Activated B cell treated with CpG ODN at 0.5 μM for 24 hours (primary cell): ENCODE data around the gene FBXO24. TPM values are rescaled to one million over a fixed set of nuclear protein-coding genes. Genes with fewer than 3 reads are reported as not detected.
"Not testable (repeated sequence)": the region's sequence is repeated elsewhere in the genome, so short reads cannot be mapped to it uniquely, and the experiment has no call there.

Experiments used
- ATAC-seq: fragments of 200-7000 bp; cut with Tn5 transposase; one replicate; pipeline ENCODE4 v1.10.0; 2021; ENCODE audit warnings: low read depth, mild to moderate bottlenecking, moderate library complexity
- CTCF ChIA-PET: fragments of 350-600 bp; sonication (Branson Sonifier 250); formaldehyde crosslinking; loops from one replicate; lab custom pipeline; 2021; ENCODE audit warnings: antibody characterized with exemption; lab: Charles Lee
- POLR2A ChIA-PET: fragments of 350-600 bp; sonication (Branson Sonifier 250); formaldehyde crosslinking; loops from one replicate; lab custom pipeline; 2021; ENCODE audit warnings: antibody characterized with exemption; lab: Charles Lee
- DNase-seq: peaks from one replicate; pipeline ENCODE4 v3.0.0; 2022
- H3K27ac Mint-ChIP-seq: one replicate; pipeline ENCODE4 v1.8.0; 2020; ENCODE audit warnings: mixed read lengths
- H3K27me3 Mint-ChIP-seq: one replicate; pipeline ENCODE4 v1.8.0; 2021; ENCODE audit warnings: mixed read lengths
- H3K36me3 Mint-ChIP-seq: one replicate; pipeline ENCODE4 v1.8.0; 2021; ENCODE audit warnings: low read depth, mixed read lengths
- H3K4me1 Mint-ChIP-seq: one replicate; pipeline ENCODE4 v1.8.0; 2021; ENCODE audit warnings: mixed read lengths
- H3K4me3 Mint-ChIP-seq: one replicate; pipeline ENCODE4 v1.8.0; 2020; ENCODE audit warnings: mild to moderate bottlenecking, mixed read lengths
- H3K9me3 Mint-ChIP-seq: one replicate; pipeline ENCODE4 v1.8.0; 2020; ENCODE audit warnings: mixed read lengths
- CTCF ChIP-seq: fragments of 200-600 bp; IDR thresholded peaks from one replicate; pipeline ENCODE4 v1.8.0; 2022; ENCODE audit warnings: antibody characterized with exemption, mild to moderate bottlenecking
- intact Hi-C: fragments of 100-400 bp; cut with micrococcal nuclease; formaldehyde crosslinking; loops from one replicate; pipeline ENCODE4 v1.15.1; 2024
- total RNA-seq: library from RNA; stranded (reverse); gene quantifications from 2 replicates; pipeline ENCODE4 v1.2.3, GENCODE V29; 2022

Gene FBXO24, protein sequence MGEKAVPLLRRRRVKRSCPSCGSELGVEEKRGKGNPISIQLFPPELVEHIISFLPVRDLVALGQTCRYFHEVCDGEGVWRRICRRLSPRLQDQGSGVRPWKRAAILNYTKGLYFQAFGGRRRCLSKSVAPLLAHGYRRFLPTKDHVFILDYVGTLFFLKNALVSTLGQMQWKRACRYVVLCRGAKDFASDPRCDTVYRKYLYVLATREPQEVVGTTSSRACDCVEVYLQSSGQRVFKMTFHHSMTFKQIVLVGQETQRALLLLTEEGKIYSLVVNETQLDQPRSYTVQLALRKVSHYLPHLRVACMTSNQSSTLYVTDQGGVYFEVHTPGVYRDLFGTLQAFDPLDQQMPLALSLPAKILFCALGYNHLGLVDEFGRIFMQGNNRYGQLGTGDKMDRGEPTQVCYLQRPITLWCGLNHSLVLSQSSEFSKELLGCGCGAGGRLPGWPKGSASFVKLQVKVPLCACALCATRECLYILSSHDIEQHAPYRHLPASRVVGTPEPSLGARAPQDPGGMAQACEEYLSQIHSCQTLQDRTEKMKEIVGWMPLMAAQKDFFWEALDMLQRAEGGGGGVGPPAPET
- 0.29 and 1.9 TPM in 2 replicates for total RNA-seq

- no peaks in the 10 kb centered on the region for H3K9me3 Mint-ChIP-seq
- DNase-seq (peak; percentile 94), ATAC-seq (peak; percentile 80)
- peak within 1 kb of the TSS; percentile 96 for H3K27ac Mint-ChIP-seq
- CTCF ChIA-PET: interaction anchor here (0.9 to 3.8 kb wide), 9 partner anchors 17 to 119 kb away, joined by 3 to 23 read pairs (median 5); partner anchors contain the start of gene POP7
- H3K4me1 Mint-ChIP-seq: peaks cover 38% of the 10 kb centered on the region
- peaks cover 15% of the 10 kb centered on the region for H3K36me3 Mint-ChIP-seq
- intact Hi-C loops: loop anchor here (1.0 to 5.0 kb wide), 13 partner anchors 18 to 1444 kb away; partner anchors contain the start of genes AGFG2, GIGYF1, GNB2 and MEPCE
- no peak for TF ChIP-seq CTCF
- POLR2A ChIA-PET: interaction anchor here (0.6 to 5.4 kb wide), 50 partner anchors 9 to 1178 kb away, joined by 3 to 114 read pairs (median 6); partner anchors contain the start of genes AGFG2, BUD31, COPS6 and GIGYF1
- peak within 1 kb of the TSS; percentile 93 for H3K4me3 Mint-ChIP-seq
- H3K27me3 Mint-ChIP-seq: peaks cover 6% of the 10 kb centered on the region
Observed at GRCh38 chr7:100586266-100587025, at the start of gene FBXO24. TSS of gene FBXO24 (plus strand) at chr7:100586328. CDS start at chr7:100586626, 298 bp downstream.

DNA sequence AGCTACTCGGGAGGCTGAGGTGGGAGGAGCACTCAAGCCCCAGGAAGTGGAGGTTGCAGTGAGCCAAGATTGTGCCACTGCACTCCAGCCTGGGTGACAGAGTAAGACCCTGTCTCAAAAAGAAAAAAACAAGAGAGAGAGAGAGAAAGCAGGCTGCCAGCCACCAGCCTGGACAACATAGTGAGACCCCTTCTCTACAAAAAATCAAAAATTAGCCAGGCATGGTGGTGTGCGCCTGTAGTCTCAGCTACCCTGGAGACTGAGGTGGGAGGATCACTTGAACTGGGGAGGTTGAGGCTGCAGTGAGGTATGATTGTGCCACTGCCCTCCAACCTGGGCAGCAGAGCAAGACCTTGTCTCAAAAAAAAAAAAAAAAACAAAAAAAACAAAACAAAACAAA, 49.4 kb upstream of the FBXO24 start:
- CTCF ChIA-PET, H3K27me3 Mint-ChIP-seq, DNase-seq, H3K27ac Mint-ChIP-seq, intact Hi-C loops, ATAC-seq, H3K36me3 Mint-ChIP-seq, H3K4me3 Mint-ChIP-seq, H3K9me3 Mint-ChIP-seq: not testable (repeated sequence)
- peaks cover 14% of the 10 kb centered on the region for H3K4me1 Mint-ChIP-seq
- POLR2A ChIA-PET: interaction anchor here (0.7 kb wide), 1 partner anchor 46 kb away, joined by 11 read pairs; no protein-coding TSS in a partner anchor

GRCh38 chr7:100538348-100538653, 47.8 kb upstream of the FBXO24 start:
- H3K4me3 Mint-ChIP-seq: peak overlapping the region; percentile 100
- DNase-seq (no peak), ATAC-seq (no peak)
- intact Hi-C loops: loop anchor here (1.0 to 2.0 kb wide), 3 partner anchors 102 to 135 kb away; partner anchors contain the start of genes GNB2, MEPCE, PPP1R35 and ZCWPW1
- H3K27ac Mint-ChIP-seq: peak overlapping the region; percentile 87
- H3K4me1 Mint-ChIP-seq: peaks cover 27% of the 10 kb centered on the region
- CTCF ChIA-PET: no interaction called here
- peaks cover under 1% of the 10 kb centered on the region for H3K27me3 Mint-ChIP-seq
- TF ChIP-seq CTCF: no peak
- no peaks in the 10 kb centered on the region for H3K9me3 Mint-ChIP-seq
- peaks cover 3% of the 10 kb centered on the region for H3K36me3 Mint-ChIP-seq
- POLR2A ChIA-PET: interaction anchor here (0.6 to 1.8 kb wide), 7 partner anchors 11 to 110 kb away, joined by 3 to 14 read pairs (median 5); partner anchors contain the start of genes FBXO24, LRCH4, PPP1R35 and ZCWPW1

GRCh38 chr7:100538654-100539435, 47.3 kb upstream of the FBXO24 start, which contains the start of gene AGFG2:
TSS of gene AGFG2 (plus strand) at chr7:100539203. CDS start at chr7:100539347, 144 bp downstream.
- POLR2A ChIA-PET: interaction anchor here (0.6 to 1.8 kb wide), 10 partner anchors 11 to 110 kb away, joined by 3 to 14 read pairs (median 4); partner anchors contain the start of genes FBXO24, LRCH4, MOSPD3 and PPP1R35
- peak within 1 kb of the TSS; percentile 87 for H3K27ac Mint-ChIP-seq
- H3K27me3 Mint-ChIP-seq: no peaks in the 10 kb centered on the region
- H3K36me3 Mint-ChIP-seq: peaks cover 3% of the 10 kb centered on the region
- peak within 1 kb of the TSS; percentile 100 for H3K4me3 Mint-ChIP-seq
- peaks cover 32% of the 10 kb centered on the region for H3K4me1 Mint-ChIP-seq
- peak; percentile 97 for DNase-seq
- peak; percentile 98 for ATAC-seq
- intact Hi-C loops: loop anchor here (1.0 to 2.0 kb wide), 7 partner anchors 11 to 134 kb away; partner anchors contain the start of genes FBXO24, GNB2, LRCH4 and MEPCE
- H3K9me3 Mint-ChIP-seq: no peaks in the 10 kb centered on the region
- CTCF ChIA-PET: no interaction called here
- no peak for TF ChIP-seq CTCF
